ENCODE measurements around the gene KHDC1.

DNA sequence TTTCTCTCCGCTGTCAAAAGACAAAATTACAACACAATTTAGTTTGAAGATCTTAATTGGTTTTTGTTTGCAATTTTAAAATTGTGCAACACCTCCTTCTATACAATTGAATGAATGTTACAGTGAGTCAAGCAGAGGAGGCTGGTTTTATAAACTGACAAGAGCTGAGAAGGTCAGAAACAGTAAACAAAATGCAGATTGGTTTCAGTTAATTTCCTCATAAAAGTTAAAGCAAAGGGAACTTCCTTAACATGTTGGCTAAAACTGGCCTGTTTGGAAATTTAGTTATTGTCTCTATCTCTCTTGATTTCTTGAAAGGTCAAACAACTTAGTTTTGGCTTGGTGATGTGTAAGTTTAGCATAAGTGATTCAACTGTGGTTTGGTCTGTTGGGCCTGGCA, 59.9 kb downstream of the KHDC1 start:
- TF ChIP-seq, protein P1, sequence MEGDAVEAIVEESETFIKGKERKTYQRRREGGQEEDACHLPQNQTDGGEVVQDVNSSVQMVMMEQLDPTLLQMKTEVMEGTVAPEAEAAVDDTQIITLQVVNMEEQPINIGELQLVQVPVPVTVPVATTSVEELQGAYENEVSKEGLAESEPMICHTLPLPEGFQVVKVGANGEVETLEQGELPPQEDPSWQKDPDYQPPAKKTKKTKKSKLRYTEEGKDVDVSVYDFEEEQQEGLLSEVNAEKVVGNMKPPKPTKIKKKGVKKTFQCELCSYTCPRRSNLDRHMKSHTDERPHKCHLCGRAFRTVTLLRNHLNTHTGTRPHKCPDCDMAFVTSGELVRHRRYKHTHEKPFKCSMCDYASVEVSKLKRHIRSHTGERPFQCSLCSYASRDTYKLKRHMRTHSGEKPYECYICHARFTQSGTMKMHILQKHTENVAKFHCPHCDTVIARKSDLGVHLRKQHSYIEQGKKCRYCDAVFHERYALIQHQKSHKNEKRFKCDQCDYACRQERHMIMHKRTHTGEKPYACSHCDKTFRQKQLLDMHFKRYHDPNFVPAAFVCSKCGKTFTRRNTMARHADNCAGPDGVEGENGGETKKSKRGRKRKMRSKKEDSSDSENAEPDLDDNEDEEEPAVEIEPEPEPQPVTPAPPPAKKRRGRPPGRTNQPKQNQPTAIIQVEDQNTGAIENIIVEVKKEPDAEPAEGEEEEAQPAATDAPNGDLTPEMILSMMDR (conservative IDR thresholded peaks at IDR 0.05): no peak
- TF ChIP-seq EZH2 (IDR thresholded peaks at IDR 0.05; ENCODE audit: low read depth): no peak
